ENCODE results near the gene PTPRD. TPM values are rescaled to one million over a fixed set of nuclear protein-coding genes. Genes with fewer than 3 reads are reported as not detected.

PTPRD gene
- total RNA-seq, 1 experiment from 2014 or later = 32.5 TPM

GRCh38 chr9:9718691-9719090 lies 894.1 kb downstream of the PTPRD start:
- WGBS (ENCODE audit: extremely low coverage, insufficient read length, low lambda C conversion rate) = no CpG with 5 or more reads among the region's 3 CpGs
- Histone ChIP-seq H4K91ac (ENCODE audit: insufficient read length, low read depth, low read length) (no peak overlapping the region), H3K9me3 (ENCODE audit: control insufficient read depth, low read depth, low read length) (peaks cover 6% of the 10 kb centered on the region), H2BK20ac (ENCODE audit: low read depth, low read length, poor library complexity, severe bottlenecking) (no peak overlapping the region), H2BK120ac (ENCODE audit: low read depth, low read length, poor library complexity, severe bottlenecking) (no peak overlapping the region), H3T11ph (ENCODE audit: low read length) (no peak overlapping the region), H3K56ac (ENCODE audit: insufficient read length, low read depth, low read length) (no peak overlapping the region), H3K4ac (ENCODE audit: low read depth, low read length) (no peak overlapping the region), H3K79me1 (ENCODE audit: insufficient read depth, low read depth, low read length, poor library complexity, severe bottlenecking) (no peaks in the 10 kb centered on the region), H3K79me2 (ENCODE audit: insufficient read depth, low read length) (no peaks in the 10 kb centered on the region), H3K4me1 (ENCODE audit: insufficient read depth, low read length) (no peaks in the 10 kb centered on the region), H3K4me2 (ENCODE audit: insufficient read depth, insufficient read length, low read length) (no peak overlapping the region), H3K18ac (ENCODE audit: insufficient read length, low read depth, low read length) (no peak overlapping the region), H3K9ac (ENCODE audit: extremely low read depth, insufficient read length, low read length) (no peak overlapping the region), H2BK15ac (ENCODE audit: low read depth, low read length) (no peak overlapping the region), H3K23ac (ENCODE audit: insufficient read length, low read depth, low read length) (no peak overlapping the region), H4K5ac (ENCODE audit: insufficient read length, low read depth, low read length) (no peak overlapping the region), H2BK12ac (ENCODE audit: insufficient read length, low read depth, low read length) (no peak overlapping the region), H3K27ac (ENCODE audit: insufficient read length, low read depth, low read length) (no peak overlapping the region), H3K23me2 (ENCODE audit: insufficient read length, low read depth, low read length, poor library complexity, severe bottlenecking) (no peaks in the 10 kb centered on the region), H2AFZ (ENCODE audit: low read length) (no peak overlapping the region), H2AK5ac (ENCODE audit: insufficient read length, low read length) (no peak overlapping the region), H4K20me1 (ENCODE audit: control insufficient read depth, insufficient read depth, insufficient read length) (no peaks in the 10 kb centered on the region), H4K8ac (replicated peaks; ENCODE audit: insufficient read length, low read depth, low read length) (no peak overlapping the region), H3K27me3 (ENCODE audit: insufficient read depth, low read length) (no peaks in the 10 kb centered on the region), H2BK5ac (ENCODE audit: insufficient read length, low read length) (no peak overlapping the region), H3K14ac (ENCODE audit: insufficient read depth, low read length) (no peak overlapping the region)
- Mint-ChIP-seq H3K4me3 (no peak overlapping the region), H3K36me3 (ENCODE audit: insufficient read depth in 1 of 3, low read depth in 3 of 3) (peaks cover 0 to 10% (median 4%) of the 10 kb centered on the region in 3 experiments; a peak in 5 of 7 replicates), H3K9me3 (peaks cover 12 to 18% of the 10 kb centered on the region in 2 experiments; a peak in 3 of 5 replicates), H3K27ac (no peak overlapping the region), H3K4me1 (no peaks in the 10 kb centered on the region), H3K27me3 (ENCODE audit: low read depth) (no peaks in the 10 kb centered on the region)
- TF ChIP-seq CTCF (conservative IDR thresholded peaks at IDR 0.05) = no peak
- no peak for DNase-seq

Data from H9 (cell line).